Measurements from ENCODE around the gene UNC13B.

GRCh38 chr9:35191105-35191504, 29.3 kb downstream of the UNC13B start:
- TF ChIP-seq CTCF (conservative IDR thresholded peaks at IDR 0.05; ENCODE audit: low read depth in 2 of 2): no peak
- TF ChIP-seq EZH2phosphoT487 (IDR thresholded peaks at IDR 0.05; ENCODE audit: unreplicated experiment): no peak
- TF ChIP-seq CREB1 (CRISPR knock-in tag; IDR thresholded peaks at IDR 0.05; ENCODE audit: low read depth): no peak
- TF ChIP-seq EZH2 (IDR thresholded peaks at IDR 0.05; ENCODE audit: low read depth, unreplicated experiment): no peak
- no peak for TF ChIP-seq POLR2AphosphoS5 (IDR thresholded peaks at IDR 0.05; ENCODE audit: low read depth)
- no peak for TF ChIP-seq STAT1 (IDR thresholded peaks at IDR 0.05; ENCODE audit: unreplicated experiment)
- no peak for TF ChIP-seq REST (IDR thresholded peaks at IDR 0.05; ENCODE audit: unreplicated experiment)
- no peak for TF ChIP-seq JUNB (IDR thresholded peaks at IDR 0.05; ENCODE audit: unreplicated experiment)
- no peak for TF ChIP-seq NANOG (IDR thresholded peaks at IDR 0.05; ENCODE audit: borderline replicate concordance)
- TF ChIP-seq ETS1 (IDR thresholded peaks at IDR 0.05): no peak
- no peak for TF ChIP-seq ZNF331 (CRISPR knock-in tag; IDR thresholded peaks at IDR 0.05; ENCODE audit: low read depth)
- TF ChIP-seq ZNF114 (CRISPR knock-in tag; IDR thresholded peaks at IDR 0.05): no peak
